ENCODE data around the gene HOXB8. TPM values are rescaled to one million over a fixed set of nuclear protein-coding genes. Genes with fewer than 3 reads are reported as not detected.

HOXB8 gene
- total RNA-seq, 1 donor from 2014 or later = not detected

Small RNAs within 50 kb of the gene (microRNA-seq; reads per million reads assigned to microRNA genes)
- gene MIR196A1 (ENCODE audit: unreplicated experiment) = not detected

Other genes with a start within 250 kb of the HOXB8 start
- gene SKAP1, start 185.1 kb downstream of the HOXB8 start, total RNA-seq (ENCODE audit: unreplicated experiment) = not detected
- gene HOXB1, start 84.3 kb downstream of the HOXB8 start, total RNA-seq (ENCODE audit: unreplicated experiment) = not detected
- gene HOXB2, start 70.2 kb downstream of the HOXB8 start, total RNA-seq (ENCODE audit: unreplicated experiment) = 12.7 TPM
- gene HOXB4, start 36.9 kb downstream of the HOXB8 start, total RNA-seq (ENCODE audit: unreplicated experiment) = not detected
- not detected for gene HOXB3, start 25.1 kb downstream of the HOXB8 start, total RNA-seq (ENCODE audit: unreplicated experiment)
- gene HOXB5, start 21.5 kb downstream of the HOXB8 start, total RNA-seq (ENCODE audit: unreplicated experiment) = not detected
- gene HOXB6, start 10.3 kb downstream of the HOXB8 start, total RNA-seq (ENCODE audit: unreplicated experiment) = not detected
- gene HOXB7, start 4.3 kb downstream of the HOXB8 start, total RNA-seq (ENCODE audit: unreplicated experiment) = 0.64 TPM
- not detected for gene HOXB9, start 11.1 kb upstream of the HOXB8 start, total RNA-seq (ENCODE audit: unreplicated experiment)
- not detected for gene PRAC1, start 107.2 kb upstream of the HOXB8 start, total RNA-seq (ENCODE audit: unreplicated experiment)
- not detected for gene PRAC2, start 107.9 kb upstream of the HOXB8 start, total RNA-seq (ENCODE audit: unreplicated experiment)
- 0.20 TPM for gene HOXB13, start 113.5 kb upstream of the HOXB8 start, total RNA-seq (ENCODE audit: unreplicated experiment)
- 35.4 TPM for gene TTLL6, start 201.9 kb upstream of the HOXB8 start, total RNA-seq (ENCODE audit: unreplicated experiment)
- 142 TPM for gene CALCOCO2, start 215.7 kb upstream of the HOXB8 start, total RNA-seq (ENCODE audit: unreplicated experiment)